Stomach (tissue), 9 donors: ENCODE results near the gene RETNLB. TPM values are rescaled to one million over a fixed set of nuclear protein-coding genes. Genes with fewer than 3 reads are reported as not detected.

Source experiments
- DNase-seq, 2 donors: peaks; one replicate each; pipeline versions ENCODE4 v3.0.0 to v3.0.0-alpha.2; 2013 to 2019
- H3K27ac ChIP-seq, 5 donors: fragments of 200-600 bp in 4 of 5; sonication (generic) in 4 of 5; one replicate each; pipeline ENCODE4 v1.5.1; 2013 to 2019; ENCODE audit warnings: mild to moderate bottlenecking in 1 of 5, moderate library complexity in 1 of 5
- H3K27me3 ChIP-seq, 3 donors: fragments of 200-600 bp; sonication (generic); one replicate each; pipeline ENCODE4 v1.5.1; 2017 to 2019; ENCODE audit warnings: mixed run types in 1 of 3
- H3K36me3 ChIP-seq, 4 donors: fragments of 200-600 bp; sonication (generic); 1 replicate in 3 of 4; 2 replicates in 1 of 4; pipeline ENCODE4 v1.5.1; 2016 to 2019
- H3K4me1 ChIP-seq, 4 donors: fragments of 200-600 bp; sonication (generic); one replicate each; pipeline ENCODE4 v1.5.1; 2016 to 2019
- H3K4me3 ChIP-seq, 4 donors: fragments of 200-600 bp; sonication (generic) in 3 of 4; one replicate each; pipeline ENCODE4 v1.5.1; 2016 to 2019; ENCODE audit warnings: mild to moderate bottlenecking in 1 of 4
- H3K9me3 ChIP-seq, 4 donors: fragments of 200-600 bp; sonication (generic); one replicate each; pipeline ENCODE4 v1.5.1; 2016 to 2019
- EP300 ChIP-seq: sonication (generic); formaldehyde crosslinking; IDR thresholded peaks from one replicate; pipeline ENCODE4 v1.6.1; 2017; ENCODE audit warnings: antibody characterized with exemption
- POLR2A ChIP-seq, 4 donors: fragments of 450-650 bp; IDR thresholded peaks; one replicate each; pipeline ENCODE4 v1.6.1; 2016; ENCODE audit warnings: antibody characterized with exemption in 4 of 4, control low read depth in 2 of 4, mild to moderate bottlenecking in 1 of 4, moderate library complexity in 1 of 4
- POLR2AphosphoS5 ChIP-seq, 3 donors: sonication (generic); formaldehyde crosslinking; IDR thresholded peaks; one replicate each; pipeline ENCODE4 v1.6.1; 2016; ENCODE audit warnings: antibody characterized with exemption in 3 of 3
- WGBS, 5 donors: extraction: QIAGEN DNeasy Blood & Tissue Kit in 3 of 5; methylation state at CpG; one replicate each; pipeline versions ENCODE4 v1.1.5 to v1.1.7; 2013 to 2018; 5-methylcytosine and 5-hydroxymethylcytosine counted together
- intact Hi-C: fragments of 100-400 bp; cut with DNase I; formaldehyde crosslinking; loops from one replicate; pipeline ENCODE4 v1.15.1; 2023; ENCODE audit warnings: low total_unique reads
- polyA plus RNA-seq, 3 donors: library from polyadenylated mRNA; stranded (reverse); fragments of 200-250 nt; gene quantifications; one replicate each; pipeline ENCODE4 v1.2.3, GENCODE V29; 2013
- total RNA-seq, 5 donors: library from RNA; depleted of rRNA; stranded (reverse); fragments of >200 nt; gene quantifications; one replicate each; pipeline versions ENCODE4 v1.1.0 to v1.2.3, GENCODE V29; 2014 to 2016
- TF ChIP-seq, protein P1 (sequence below), 7 experiments: fragments of 450-650 bp in 4 of 7; fragments of 200-600 bp in 3 of 7; sonication (generic) in 3 of 7; IDR thresholded peaks; one replicate each; pipeline ENCODE4 v1.5.1; 2016 to 2019; ENCODE audit warnings: antibody characterized with exemption in 7 of 7, control low read depth in 2 of 7, mild to moderate bottlenecking in 1 of 7
- donor health status: healthy with polysubstance abuse.
- donor health status: Bipolar disorder and iron deficiency.
- donor health status: healthy.

Gene RETNLB
- total and polyA plus RNA-seq, 8 donors = 103 TPM; not detected in 7

DNA sequence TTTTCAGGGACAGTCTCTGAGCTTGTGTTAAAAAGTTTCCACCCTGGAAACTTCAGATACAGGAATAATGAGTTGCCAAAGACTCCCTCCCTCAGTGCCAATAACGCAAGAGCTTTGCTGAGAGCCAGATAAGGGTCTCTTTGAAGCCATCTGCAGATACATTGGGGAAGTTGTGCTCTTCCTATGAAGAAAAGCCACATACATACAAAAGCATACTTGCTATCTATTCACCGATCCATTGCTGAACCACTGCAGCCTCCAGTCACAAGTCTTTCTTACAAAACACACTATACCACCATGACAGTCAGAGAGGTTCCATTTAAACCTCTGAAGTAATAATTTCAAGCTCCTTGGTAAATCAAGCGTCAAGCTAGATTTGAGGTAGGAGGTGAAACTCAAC, 10.0 kb upstream of the RETNLB start:
- Histone ChIP-seq H3K27me3 (no peaks in the 10 kb centered on the region), H3K4me3 (no peak overlapping the region), H3K4me1 (no peaks in the 10 kb centered on the region), H3K9me3 (no peaks in the 10 kb centered on the region), H3K27ac (no peak overlapping the region), H3K36me3 (no peaks in the 10 kb centered on the region)
- DNase-seq = no peak
- 71 to 79% (median 74%) methylated on average over 3 of the region's 3 CpGs for WGBS, 5 donors
- no peak for TF ChIP-seq POLR2A (IDR thresholded peaks at IDR 0.05)
- no peak for TF ChIP-seq POLR2AphosphoS5 (IDR thresholded peaks at IDR 0.05)
- TF ChIP-seq EP300 = no peak
- TF ChIP-seq, protein P1, sequence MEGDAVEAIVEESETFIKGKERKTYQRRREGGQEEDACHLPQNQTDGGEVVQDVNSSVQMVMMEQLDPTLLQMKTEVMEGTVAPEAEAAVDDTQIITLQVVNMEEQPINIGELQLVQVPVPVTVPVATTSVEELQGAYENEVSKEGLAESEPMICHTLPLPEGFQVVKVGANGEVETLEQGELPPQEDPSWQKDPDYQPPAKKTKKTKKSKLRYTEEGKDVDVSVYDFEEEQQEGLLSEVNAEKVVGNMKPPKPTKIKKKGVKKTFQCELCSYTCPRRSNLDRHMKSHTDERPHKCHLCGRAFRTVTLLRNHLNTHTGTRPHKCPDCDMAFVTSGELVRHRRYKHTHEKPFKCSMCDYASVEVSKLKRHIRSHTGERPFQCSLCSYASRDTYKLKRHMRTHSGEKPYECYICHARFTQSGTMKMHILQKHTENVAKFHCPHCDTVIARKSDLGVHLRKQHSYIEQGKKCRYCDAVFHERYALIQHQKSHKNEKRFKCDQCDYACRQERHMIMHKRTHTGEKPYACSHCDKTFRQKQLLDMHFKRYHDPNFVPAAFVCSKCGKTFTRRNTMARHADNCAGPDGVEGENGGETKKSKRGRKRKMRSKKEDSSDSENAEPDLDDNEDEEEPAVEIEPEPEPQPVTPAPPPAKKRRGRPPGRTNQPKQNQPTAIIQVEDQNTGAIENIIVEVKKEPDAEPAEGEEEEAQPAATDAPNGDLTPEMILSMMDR (IDR thresholded peaks at IDR 0.05) = no peak
- intact Hi-C loops = no loop called here

DNA sequence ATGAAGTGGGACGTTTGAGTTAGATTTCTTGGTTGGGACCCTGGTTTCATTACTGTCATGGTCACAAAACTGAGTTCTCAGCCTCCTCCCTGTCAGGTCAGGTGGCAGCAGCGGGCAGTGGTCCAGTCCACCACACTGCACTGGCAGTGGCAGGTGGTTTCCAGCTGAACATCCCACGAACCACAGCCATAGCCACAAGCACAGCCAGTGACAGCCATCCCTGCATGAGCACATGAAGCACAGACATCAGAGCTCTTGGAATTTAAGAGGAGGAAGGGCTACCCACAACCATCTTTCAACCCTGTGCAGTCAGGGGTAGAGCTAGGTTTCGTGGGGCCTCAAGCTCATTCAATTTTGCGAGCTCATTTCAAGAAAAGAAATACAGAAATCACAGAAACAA, 1.5 kb downstream of the RETNLB start:
- 78 to 88% (median 83%) methylated on average over 5 of the region's 5 CpGs for WGBS, 5 donors
- DNase-seq = no peak
- peaks cover 0 to 7% (median 0%) of the 10 kb centered on the region in 4 donors for H3K4me1 ChIP-seq
- H3K36me3 ChIP-seq = no peaks in the 10 kb centered on the region
- H3K27ac ChIP-seq = no peak overlapping the region
- TF ChIP-seq POLR2AphosphoS5 (IDR thresholded peaks at IDR 0.05) = no peak
- no peak for TF ChIP-seq POLR2A (IDR thresholded peaks at IDR 0.05)
- TF ChIP-seq, protein P1 (IDR thresholded peaks at IDR 0.05) = no peak
- no peak for TF ChIP-seq EP300
- no peaks in the 10 kb centered on the region for H3K27me3 ChIP-seq
- H3K4me3 ChIP-seq = no peak overlapping the region
- H3K9me3 ChIP-seq = no peaks in the 10 kb centered on the region
- intact Hi-C loops = no loop called here

DNA sequence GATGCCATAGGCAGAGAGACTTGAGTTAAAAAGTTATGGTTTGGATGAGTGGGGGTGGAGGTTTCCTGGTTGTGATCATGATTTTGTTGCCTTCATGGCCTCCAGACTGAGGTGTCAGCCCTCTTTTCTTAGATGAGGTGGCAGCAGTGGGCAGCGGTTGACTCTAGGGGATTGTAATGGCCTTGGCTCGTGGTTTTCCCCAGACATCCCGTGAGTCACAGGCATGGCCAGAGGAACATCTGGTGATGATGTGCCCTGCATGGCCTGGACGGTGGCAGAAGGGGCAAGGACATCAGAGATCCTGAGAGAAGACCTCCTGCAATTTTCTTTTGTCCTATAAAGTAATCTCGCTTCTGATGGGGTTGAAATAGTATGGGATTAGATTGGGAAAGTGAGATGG, 12.4 kb downstream of the RETNLB start:
- no peak for DNase-seq
- intact Hi-C loops = no loop called here
- Histone ChIP-seq H3K27me3 (no peaks in the 10 kb centered on the region), H3K4me1 (no peaks in the 10 kb centered on the region), H3K9me3 (peaks cover 0 to 6% (median 3%) of the 10 kb centered on the region in 4 donors), H3K27ac (no peak overlapping the region), H3K36me3 (no peaks in the 10 kb centered on the region), H3K4me3 (no peak overlapping the region)
- WGBS, 5 donors = 83 to 95% (median 91%) methylated on average over 5 of the region's 5 CpGs
- no peak for TF ChIP-seq POLR2AphosphoS5 (IDR thresholded peaks at IDR 0.05)
- no peak for TF ChIP-seq POLR2A (IDR thresholded peaks at IDR 0.05)
- TF ChIP-seq, protein P1 (IDR thresholded peaks at IDR 0.05) = no peak
- TF ChIP-seq EP300 = no peak

DNA sequence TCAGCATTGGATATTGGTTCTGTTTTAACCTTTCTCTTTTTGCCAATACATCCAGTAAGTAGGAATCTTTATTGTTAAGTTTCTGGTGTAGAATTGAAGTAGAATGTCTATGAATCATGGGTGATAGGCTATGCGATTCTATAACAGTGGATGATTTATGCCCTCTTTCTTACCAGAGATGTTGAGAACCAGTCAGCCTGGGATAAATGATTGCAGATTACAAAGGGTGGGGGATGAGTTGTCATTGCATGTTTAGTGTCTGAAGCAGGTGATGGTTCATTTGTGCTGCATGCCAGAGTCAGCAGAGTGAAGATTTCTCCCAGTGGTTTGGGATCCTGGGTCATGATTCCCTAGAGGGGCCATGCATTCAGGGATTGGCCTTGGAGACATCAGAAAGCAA, 14.3 kb downstream of the RETNLB start:
- H3K4me3 ChIP-seq = no peak overlapping the region
- DNase-seq = no peak
- no peaks in the 10 kb centered on the region for H3K36me3 ChIP-seq
- no peaks in the 10 kb centered on the region for H3K4me1 ChIP-seq
- no peaks in the 10 kb centered on the region for H3K27me3 ChIP-seq
- peaks cover 0 to 6% (median 3%) of the 10 kb centered on the region in 4 donors for H3K9me3 ChIP-seq
- H3K27ac ChIP-seq = no peak overlapping the region
- 88 to 100% (median 95%) methylated on average over 1 of the region's 1 CpG for WGBS, 5 donors
- intact Hi-C loops = no loop called here
- TF ChIP-seq, protein P1 (IDR thresholded peaks at IDR 0.05) = no peak
- TF ChIP-seq POLR2A (IDR thresholded peaks at IDR 0.05) (no peak), EP300 (no peak), POLR2AphosphoS5 (IDR thresholded peaks at IDR 0.05) (no peak)
